Heart right ventricle (tissue), 16 donors: ENCODE data around the gene HES5. TPM values are rescaled to one million over a fixed set of nuclear protein-coding genes. Genes with fewer than 3 reads are reported as not detected.

Source experiments
- ATAC-seq, 8 donors: fragments of 200-7000 bp; cut with Tn5 transposase; one replicate each; pipeline ENCODE4 v1.9.1; 2020; ENCODE audit warnings: mild to moderate bottlenecking in 8 of 8, moderate library complexity in 8 of 8, moderate number of reproducible peaks in 1 of 8
- DNase-seq, 2 donors: peaks; one replicate each; pipeline ENCODE4 v3.0.0-alpha.2; 2020
- H3K27ac ChIP-seq, 10 donors: fragments of 200-600 bp; sonication (generic) in 2 of 10; one replicate each; pipeline versions ENCODE4 v1.5.0 to v1.8.0; 2020 to 2022; ENCODE audit warnings: mild to moderate bottlenecking in 3 of 10
- H3K27me3 ChIP-seq, 7 donors: fragments of 200-600 bp; one replicate each; pipeline ENCODE4 v1.8.0; 2021 to 2022; ENCODE audit warnings: mild to moderate bottlenecking in 2 of 7
- H3K36me3 ChIP-seq, 9 donors: fragments of 200-600 bp; sonication (generic) in 1 of 9; one replicate each; pipeline versions ENCODE4 v1.5.0 to v1.8.0; 2020 to 2022; ENCODE audit warnings: mild to moderate bottlenecking in 2 of 9
- H3K4me1 ChIP-seq, 9 donors: fragments of 200-600 bp; sonication (generic) in 1 of 9; one replicate each; pipeline versions ENCODE4 v1.5.0 to v1.8.0; 2020 to 2022; ENCODE audit warnings: mild to moderate bottlenecking in 4 of 9
- H3K4me3 ChIP-seq, 10 donors: fragments of 200-600 bp; sonication (generic) in 2 of 10; one replicate each; pipeline versions ENCODE4 v1.5.0 to v1.8.0; 2020 to 2022; ENCODE audit warnings: mild to moderate bottlenecking in 7 of 10, moderate library complexity in 2 of 10
- H3K9me3 ChIP-seq, 11 donors: fragments of 200-600 bp in 10 of 11; sonication (generic) in 2 of 11; one replicate each; pipeline versions ENCODE4 v1.5.0 to v1.8.0; 2013 to 2022; ENCODE audit warnings: mild to moderate bottlenecking in 2 of 11, control low read depth in 1 of 11, moderate library complexity in 1 of 11
- WGBS, 2 donors: extraction: QIAGEN DNeasy Blood & Tissue Kit; methylation state at CpG; one replicate each; pipeline ENCODE4 v1.1.7; 2013; ENCODE audit warnings: inconsistent platforms in 1 of 2; 5-methylcytosine and 5-hydroxymethylcytosine counted together
- intact Hi-C, 10 donors: fragments of 100-400 bp; cut with DNase I; formaldehyde crosslinking; loops; one replicate each; pipeline versions ENCODE4 v1.11.1 to v1.14.2; 2022
- polyA plus RNA-seq, 2 donors: library from polyadenylated mRNA; stranded (reverse); fragments of 200-250 nt; gene quantifications; one replicate each; pipeline ENCODE4 v1.2.3, GENCODE V29; 2013
- total RNA-seq, 10 donors: library from RNA; stranded (reverse); fragmentation: NEBNext Ultra II Directional in 3 of 10; extraction: Animal tissue kit (Norgen Biotek cat#: 25700) in 3 of 10; gene quantifications; one replicate each; pipeline versions ENCODE4 v1.2.1 to v1.2.4, GENCODE V29; 2021 to 2023
- TF ChIP-seq, protein P1 (sequence below), 9 donors: fragments of 200-600 bp; sonication (generic) in 2 of 9; IDR thresholded peaks; one replicate each; pipeline versions ENCODE4 v1.5.0 to v1.8.0; 2021 to 2022; ENCODE audit warnings: antibody characterized with exemption in 9 of 9, mild to moderate bottlenecking in 5 of 9, moderate library complexity in 1 of 9
- donor health status: Arrhythmogenic right ventricular cardiomyopathy.
- donor health status: ischemic (EF 13 %, LVEDD 7.1; RV severe dilation, severe dysfunction).
- donor health status: healthy with polysubstance abuse.
- donor health status: DM: no; HTN: yes; CAD: no.
- donor health status: DM: no; HTN: no; CAD: no.
- donor health status: ischemic (EF 25% LVEDD 6.9; RV normal size, moderate dysfunction).
- donor health status: ischemic (EF 25% LVEDD 5.7; RV mildly dilated, moderate dysfunction).
- donor health status: healthy.
- donor health status: DM: yes; HTN: yes; CAD: no.
- donor health status: Ischemic cardiomyopathy.
- donor health status: ischemic (EF 35%, LVEDD 5.7; RV mildly dilated, moderate dysfunction).
- donor health status: nonischemic (EF 11% LVEDD 7.7; RV severe dilation, severe dysfunction).
- donor health status: DM: yes; HTN: yes; CAD: no.
- donor health status: PGD.
- donor health status: ischemic (EF 29% LVEDD 5.4; RV normal size, mild dysfunction).
- donor health status: nonischemic (EF 23%, LVEDD 6.1; RV moderate dilation, normal function).

Gene HES5
- total and polyA plus RNA-seq, 12 donors: 0.51 to 3.1 (median 1.2) TPM; not detected in 1

DNA sequence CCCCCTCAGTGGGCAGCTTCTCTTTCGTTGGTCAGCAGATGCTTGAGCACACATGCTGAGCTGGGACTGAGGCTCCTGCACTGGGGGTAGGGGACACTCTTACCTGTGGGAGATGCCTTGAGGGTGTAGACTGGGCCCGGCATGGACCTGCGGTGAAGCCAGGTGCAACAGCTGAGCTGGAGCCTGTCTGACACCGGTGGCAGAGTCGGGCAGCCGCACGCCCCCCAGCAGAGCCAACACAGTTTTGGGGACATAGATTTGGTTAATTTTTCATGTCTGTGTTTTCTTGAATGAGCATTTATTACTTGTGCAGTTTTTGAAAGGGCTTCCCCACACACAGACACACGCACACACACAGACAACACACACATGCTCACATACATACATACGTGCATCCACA, 5.9 kb upstream of the HES5 start:
- ATAC-seq (no peak), DNase-seq (no peak)
- no peaks in the 10 kb centered on the region for H3K36me3 ChIP-seq
- no peak overlapping the region for H3K4me3 ChIP-seq
- no peak overlapping the region for H3K27ac ChIP-seq
- H3K9me3 ChIP-seq: no peaks in the 10 kb centered on the region
- WGBS, 2 donors: 77 to 83% methylated on average over 9 of the region's 9 CpGs
- H3K27me3 ChIP-seq: peaks cover 6 to 87% (median 38%) of the 10 kb centered on the region in 7 donors
- intact Hi-C loops: no loop called here
- H3K4me1 ChIP-seq: peaks cover 4 to 33% (median 14%) of the 10 kb centered on the region in 9 donors
- TF ChIP-seq, protein P1, sequence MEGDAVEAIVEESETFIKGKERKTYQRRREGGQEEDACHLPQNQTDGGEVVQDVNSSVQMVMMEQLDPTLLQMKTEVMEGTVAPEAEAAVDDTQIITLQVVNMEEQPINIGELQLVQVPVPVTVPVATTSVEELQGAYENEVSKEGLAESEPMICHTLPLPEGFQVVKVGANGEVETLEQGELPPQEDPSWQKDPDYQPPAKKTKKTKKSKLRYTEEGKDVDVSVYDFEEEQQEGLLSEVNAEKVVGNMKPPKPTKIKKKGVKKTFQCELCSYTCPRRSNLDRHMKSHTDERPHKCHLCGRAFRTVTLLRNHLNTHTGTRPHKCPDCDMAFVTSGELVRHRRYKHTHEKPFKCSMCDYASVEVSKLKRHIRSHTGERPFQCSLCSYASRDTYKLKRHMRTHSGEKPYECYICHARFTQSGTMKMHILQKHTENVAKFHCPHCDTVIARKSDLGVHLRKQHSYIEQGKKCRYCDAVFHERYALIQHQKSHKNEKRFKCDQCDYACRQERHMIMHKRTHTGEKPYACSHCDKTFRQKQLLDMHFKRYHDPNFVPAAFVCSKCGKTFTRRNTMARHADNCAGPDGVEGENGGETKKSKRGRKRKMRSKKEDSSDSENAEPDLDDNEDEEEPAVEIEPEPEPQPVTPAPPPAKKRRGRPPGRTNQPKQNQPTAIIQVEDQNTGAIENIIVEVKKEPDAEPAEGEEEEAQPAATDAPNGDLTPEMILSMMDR (IDR thresholded peaks at IDR 0.05): no peak

DNA sequence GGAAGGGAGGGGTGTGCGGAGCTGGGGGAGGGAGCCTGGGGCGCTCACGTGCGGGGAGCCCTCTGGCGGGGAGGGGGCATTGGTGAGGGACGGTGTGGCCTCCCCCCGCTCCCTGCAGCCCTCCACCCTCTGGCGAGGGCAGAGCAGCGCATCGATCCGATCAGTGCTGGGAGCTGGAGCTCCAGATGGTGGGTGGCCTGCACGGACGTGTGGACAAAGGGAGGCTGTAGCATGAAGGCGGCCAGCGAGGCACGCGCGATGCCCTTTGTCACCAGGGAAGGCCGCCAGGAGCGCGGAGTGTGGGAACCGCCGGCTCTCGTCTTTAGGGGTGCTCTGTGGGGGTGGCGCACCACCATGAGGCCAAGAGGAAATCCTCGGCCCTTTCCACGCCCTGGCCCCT, 5.4 kb upstream of the HES5 start:
- Histone ChIP-seq H3K27me3 (peaks cover under 1 to 87% (median 34%) of the 10 kb centered on the region in 7 donors), H3K9me3 (no peaks in the 10 kb centered on the region), H3K4me1 (peaks cover 5 to 33% (median 14%) of the 10 kb centered on the region in 9 donors), H3K4me3 (no peak overlapping the region), H3K36me3 (no peaks in the 10 kb centered on the region), H3K27ac (no peak overlapping the region)
- intact Hi-C loops: no loop called here
- TF ChIP-seq, protein P1 (IDR thresholded peaks at IDR 0.05): no peak
- DNase-seq: no peak
- ATAC-seq: no peak
- 34 to 46% methylated on average over 24 to 27 of the region's 27 CpGs for WGBS, 2 donors

DNA sequence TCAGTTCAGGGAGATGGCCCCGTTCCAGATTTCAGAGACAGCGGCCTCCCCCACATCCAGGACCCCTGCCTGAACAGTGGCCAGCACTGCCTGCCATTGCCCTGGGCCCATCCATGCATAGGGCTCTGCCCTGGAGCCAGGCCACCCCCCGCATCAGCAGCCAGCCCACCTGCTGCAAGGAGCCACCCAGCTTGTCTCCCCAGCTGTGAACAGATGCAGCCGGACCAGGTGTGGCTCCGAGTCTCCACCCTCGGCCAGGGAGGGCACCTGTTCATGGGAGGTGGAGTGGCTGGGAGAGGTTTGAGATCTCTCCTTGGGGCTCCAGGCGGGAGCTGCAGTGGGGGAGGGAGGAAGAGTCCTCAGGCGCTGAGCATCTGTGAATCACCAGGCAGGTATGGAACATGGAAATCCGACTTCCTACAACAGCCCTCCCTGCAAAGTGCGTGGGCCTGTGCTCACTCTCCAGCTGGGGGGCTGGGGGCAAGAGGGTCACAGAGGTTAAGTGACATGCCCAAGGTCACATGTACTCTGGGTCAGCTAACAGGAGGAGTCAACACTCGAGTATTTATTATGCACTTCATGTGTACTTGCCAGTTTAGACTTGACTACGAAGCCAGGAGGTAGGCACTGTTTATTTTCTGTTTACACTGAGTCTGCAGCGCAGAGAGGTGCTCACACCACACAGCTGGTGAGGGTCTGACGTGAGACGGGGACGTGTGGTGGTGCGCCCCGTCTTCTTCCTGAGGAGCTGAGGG, 4.8 kb upstream of the HES5 start:
- WGBS, 2 donors: 30 to 51% methylated on average over 18 of the region's 18 CpGs
- TF ChIP-seq, protein P1 (IDR thresholded peaks at IDR 0.05): no peak
- Histone ChIP-seq H3K36me3 (no peaks in the 10 kb centered on the region), H3K27me3 (peaks cover 0 to 87% (median 29%) of the 10 kb centered on the region in 7 donors), H3K27ac (no peak overlapping the region), H3K4me1 (peaks cover 8 to 36% (median 16%) of the 10 kb centered on the region in 9 donors), H3K4me3 (no peak overlapping the region), H3K9me3 (no peaks in the 10 kb centered on the region)
- DNase-seq (no peak), ATAC-seq (no peak)
- intact Hi-C loops: no loop called here

DNA sequence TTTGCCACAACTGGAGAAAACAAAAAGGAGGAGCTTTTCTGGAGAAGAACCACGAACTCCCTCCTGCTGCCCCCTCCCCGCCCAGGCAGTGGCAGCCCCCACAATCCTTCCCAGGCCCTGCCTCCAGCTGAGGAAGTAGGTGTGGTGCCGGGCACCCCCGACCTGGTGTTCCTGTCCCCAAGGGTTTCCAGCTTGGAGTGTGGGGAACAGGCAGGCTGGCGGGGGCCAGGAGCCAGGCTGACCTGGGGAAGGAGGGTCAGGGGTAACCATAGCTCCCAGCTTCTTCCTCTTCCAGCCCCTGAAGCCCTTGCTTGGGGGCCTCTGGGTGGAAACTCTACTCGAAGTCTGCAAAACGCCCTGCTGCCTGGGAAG, 4.2 kb upstream of the HES5 start:
- Histone ChIP-seq H3K9me3 (no peaks in the 10 kb centered on the region), H3K27ac (no peak overlapping the region), H3K36me3 (no peaks in the 10 kb centered on the region), H3K4me3 (no peak overlapping the region), H3K4me1 (peaks cover 8 to 38% (median 18%) of the 10 kb centered on the region in 9 donors), H3K27me3 (peaks cover 0 to 86% (median 28%) of the 10 kb centered on the region in 7 donors)
- no peak for ATAC-seq
- DNase-seq: no peak
- TF ChIP-seq, protein P1 (IDR thresholded peaks at IDR 0.05): no peak
- intact Hi-C loops: no loop called here
- 50 to 51% methylated on average over 7 of the region's 7 CpGs for WGBS, 2 donors
